MM.1S (cell line): ENCODE results near the gene CHN2.

ENCODE experiments used
- EZH2 ChIP-seq: fragments of 300-600 bp; sonication (generic); optimal IDR thresholded peaks from 2 replicates; pipeline ENCODE3; 2017; ENCODE audit warnings: low read depth, mild to moderate bottlenecking, antibody characterized with exemption, low read length, mixed read lengths
- EZH2phosphoT487 ChIP-seq: fragments of 300-600 bp; sonication (generic); IDR thresholded peaks from 2 replicates; pipeline ENCODE4 v1.6.1; 2018; ENCODE audit warnings: antibody characterized with exemption, low read length
- TF ChIP-seq, protein P1 (sequence below): fragments of 300-600 bp; sonication (generic); IDR thresholded peaks from 2 replicates; pipeline ENCODE4 v1.5.1; 2016; ENCODE audit warnings: antibody characterized with exemption, low read length, mixed read lengths

- TF ChIP-seq, protein P1, sequence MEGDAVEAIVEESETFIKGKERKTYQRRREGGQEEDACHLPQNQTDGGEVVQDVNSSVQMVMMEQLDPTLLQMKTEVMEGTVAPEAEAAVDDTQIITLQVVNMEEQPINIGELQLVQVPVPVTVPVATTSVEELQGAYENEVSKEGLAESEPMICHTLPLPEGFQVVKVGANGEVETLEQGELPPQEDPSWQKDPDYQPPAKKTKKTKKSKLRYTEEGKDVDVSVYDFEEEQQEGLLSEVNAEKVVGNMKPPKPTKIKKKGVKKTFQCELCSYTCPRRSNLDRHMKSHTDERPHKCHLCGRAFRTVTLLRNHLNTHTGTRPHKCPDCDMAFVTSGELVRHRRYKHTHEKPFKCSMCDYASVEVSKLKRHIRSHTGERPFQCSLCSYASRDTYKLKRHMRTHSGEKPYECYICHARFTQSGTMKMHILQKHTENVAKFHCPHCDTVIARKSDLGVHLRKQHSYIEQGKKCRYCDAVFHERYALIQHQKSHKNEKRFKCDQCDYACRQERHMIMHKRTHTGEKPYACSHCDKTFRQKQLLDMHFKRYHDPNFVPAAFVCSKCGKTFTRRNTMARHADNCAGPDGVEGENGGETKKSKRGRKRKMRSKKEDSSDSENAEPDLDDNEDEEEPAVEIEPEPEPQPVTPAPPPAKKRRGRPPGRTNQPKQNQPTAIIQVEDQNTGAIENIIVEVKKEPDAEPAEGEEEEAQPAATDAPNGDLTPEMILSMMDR: no peak
- no peak for TF ChIP-seq EZH2
- no peak for TF ChIP-seq EZH2phosphoT487
These were observed 234.8 kb downstream of the CHN2 start for GRCh38 chr7:29429401-29429800.
